Mammary epithelial cell (primary cell): ENCODE results near the gene PPP1R1B.

ENCODE experiments used
- EZH2 ChIP-seq: IDR thresholded peaks from 2 replicates; pipeline ENCODE4 v1.6.1; 2012; ENCODE audit warnings: low read length, inconsistent platforms, borderline replicate concordance
- TF ChIP-seq, protein P1 (sequence below), 2 donors: IDR thresholded peaks in 1 of 2; conservative IDR thresholded peaks in 1 of 2; 2 replicates each; pipeline ENCODE4 v1.5.1; 2011 to 2012; ENCODE audit warnings: inconsistent platforms in 2 of 2, low read length in 2 of 2, mild to moderate bottlenecking in 2 of 2, control low read depth in 1 of 2, low read depth in 1 of 2; ENCODE audit not compliant: insufficient read depth in 1 of 2; ENCODE audit errors: extremely low read depth in 1 of 2

DNA sequence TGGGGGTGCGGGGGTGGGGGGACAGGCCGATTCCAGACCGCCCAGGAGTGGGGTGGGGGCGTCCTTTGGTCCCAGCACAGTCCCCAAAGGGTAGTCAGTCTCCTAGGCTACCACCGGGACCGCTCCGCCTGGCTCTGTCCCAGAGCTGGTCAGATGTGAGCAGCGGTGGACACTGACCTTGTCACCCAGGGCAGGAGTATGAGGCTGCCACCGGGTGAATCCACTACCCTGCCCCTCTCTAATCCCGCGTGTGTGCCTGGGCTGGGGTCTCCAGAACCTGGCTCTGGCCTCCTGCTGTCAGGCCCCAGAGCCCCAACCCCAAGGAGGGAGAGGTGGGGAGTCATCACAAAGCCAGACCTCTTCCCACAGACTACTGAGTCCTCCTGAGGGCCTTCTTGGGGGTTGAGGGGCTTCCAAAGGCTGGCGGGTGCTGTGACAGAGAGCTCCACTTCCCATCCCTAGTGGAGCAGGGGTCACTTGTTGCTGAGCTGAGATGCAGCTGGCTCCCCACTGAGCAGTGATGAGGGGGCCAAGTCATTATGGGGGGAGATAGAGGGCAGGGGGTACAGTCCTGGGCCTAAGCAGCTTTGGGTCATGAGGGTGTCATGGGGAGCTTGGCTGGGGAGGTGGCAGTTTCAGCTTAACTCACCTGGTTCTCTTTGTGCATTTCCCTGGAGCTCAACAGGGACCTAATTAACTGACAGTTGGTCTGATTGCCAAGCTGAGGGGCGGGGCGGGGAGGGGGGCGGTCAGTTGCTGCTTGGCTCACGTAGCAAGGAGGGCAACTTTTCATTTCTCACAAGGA lies 1.2 kb downstream of the PPP1R1B start:
- TF ChIP-seq, protein P1, sequence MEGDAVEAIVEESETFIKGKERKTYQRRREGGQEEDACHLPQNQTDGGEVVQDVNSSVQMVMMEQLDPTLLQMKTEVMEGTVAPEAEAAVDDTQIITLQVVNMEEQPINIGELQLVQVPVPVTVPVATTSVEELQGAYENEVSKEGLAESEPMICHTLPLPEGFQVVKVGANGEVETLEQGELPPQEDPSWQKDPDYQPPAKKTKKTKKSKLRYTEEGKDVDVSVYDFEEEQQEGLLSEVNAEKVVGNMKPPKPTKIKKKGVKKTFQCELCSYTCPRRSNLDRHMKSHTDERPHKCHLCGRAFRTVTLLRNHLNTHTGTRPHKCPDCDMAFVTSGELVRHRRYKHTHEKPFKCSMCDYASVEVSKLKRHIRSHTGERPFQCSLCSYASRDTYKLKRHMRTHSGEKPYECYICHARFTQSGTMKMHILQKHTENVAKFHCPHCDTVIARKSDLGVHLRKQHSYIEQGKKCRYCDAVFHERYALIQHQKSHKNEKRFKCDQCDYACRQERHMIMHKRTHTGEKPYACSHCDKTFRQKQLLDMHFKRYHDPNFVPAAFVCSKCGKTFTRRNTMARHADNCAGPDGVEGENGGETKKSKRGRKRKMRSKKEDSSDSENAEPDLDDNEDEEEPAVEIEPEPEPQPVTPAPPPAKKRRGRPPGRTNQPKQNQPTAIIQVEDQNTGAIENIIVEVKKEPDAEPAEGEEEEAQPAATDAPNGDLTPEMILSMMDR (conservative IDR thresholded peaks at IDR 0.05 in 1 of 2, IDR thresholded peaks at IDR 0.05 in 1 of 2; ENCODE audit: extremely low read depth in 1 of 2, insufficient read depth in 1 of 2, low read depth in 1 of 2, low read length in 2 of 2) = no peak
- no peak for TF ChIP-seq EZH2
